ENCODE results near the gene PLAAT1. TPM values are rescaled to one million over a fixed set of nuclear protein-coding genes. Genes with fewer than 3 reads are reported as not detected.

The PLAAT1 gene
- total and polyA plus RNA-seq, 9 donors: 0.18 to 1.9 (median 0.72) TPM; not detected in 2

- WGBS, 3 donors: 81% methylated on average over 6 of the region's 6 CpGs
- TF ChIP-seq EP300 (IDR thresholded peaks at IDR 0.05): no peak
- TF ChIP-seq POLR2A (IDR thresholded peaks at IDR 0.05): no peak
- no peak for TF ChIP-seq CTCF (IDR thresholded peaks at IDR 0.05)
- no peak overlapping the region for H3K27ac ChIP-seq
- no peaks in the 10 kb centered on the region for H3K27me3 ChIP-seq
- H3K36me3 ChIP-seq: no peaks in the 10 kb centered on the region
- intact Hi-C loops (cut with DNase I): no loop called here
- no peak overlapping the region for H3K4me3 ChIP-seq
- no peaks in the 10 kb centered on the region for H3K9me3 ChIP-seq
- no peaks in the 10 kb centered on the region for H3K4me1 ChIP-seq (ENCODE audit: insufficient read depth)
- no peak for DNase-seq
These were observed 15.5 kb upstream of the PLAAT1 start for GRCh38 chr3:193225302-193226125.

GRCh38 chr3:193228206-193228605, 12.8 kb upstream of the PLAAT1 start:
- Histone ChIP-seq H3K27me3 (no peaks in the 10 kb centered on the region), H3K36me3 (no peaks in the 10 kb centered on the region), H3K9me3 (no peaks in the 10 kb centered on the region), H3K27ac (no peak overlapping the region), H3K4me1 (ENCODE audit: insufficient read depth) (no peaks in the 10 kb centered on the region), H3K4me3 (no peak overlapping the region)
- no peak for DNase-seq
- TF ChIP-seq EP300 (IDR thresholded peaks at IDR 0.05) (no peak), CTCF (IDR thresholded peaks at IDR 0.05) (no peak), POLR2A (IDR thresholded peaks at IDR 0.05) (no peak)
- WGBS, 3 donors: 90 to 93% (median 92%) methylated on average over 6 of the region's 6 CpGs
- intact Hi-C loops (cut with DNase I): no loop called here

- WGBS, 3 donors: 64 to 68% (median 66%) methylated on average over 4 of the region's 4 CpGs
- no peaks in the 10 kb centered on the region for H3K36me3 ChIP-seq
- no peaks in the 10 kb centered on the region for H3K9me3 ChIP-seq
- no peaks in the 10 kb centered on the region for H3K27me3 ChIP-seq
- no peak overlapping the region for H3K4me3 ChIP-seq
- intact Hi-C loops (cut with DNase I): no loop called here
- DNase-seq: no peak
- no peak overlapping the region for H3K27ac ChIP-seq
- no peaks in the 10 kb centered on the region for H3K4me1 ChIP-seq (ENCODE audit: insufficient read depth)
- no peak for TF ChIP-seq EP300 (IDR thresholded peaks at IDR 0.05)
- no peak for TF ChIP-seq POLR2A (IDR thresholded peaks at IDR 0.05)
- no peak for TF ChIP-seq CTCF (IDR thresholded peaks at IDR 0.05)
These were observed 11.1 kb upstream of the PLAAT1 start for GRCh38 chr3:193229851-193230420.

GRCh38 chr3:193230610-193231009, 10.4 kb upstream of the PLAAT1 start:
- DNase-seq: no peak
- Histone ChIP-seq H3K4me1 (ENCODE audit: insufficient read depth) (no peaks in the 10 kb centered on the region), H3K27ac (no peak overlapping the region), H3K27me3 (no peaks in the 10 kb centered on the region), H3K9me3 (no peaks in the 10 kb centered on the region), H3K36me3 (no peaks in the 10 kb centered on the region), H3K4me3 (no peak overlapping the region)
- intact Hi-C loops (cut with DNase I): no loop called here
- no peak for TF ChIP-seq POLR2A (IDR thresholded peaks at IDR 0.05)
- no peak for TF ChIP-seq EP300 (IDR thresholded peaks at IDR 0.05)
- no peak for TF ChIP-seq CTCF (IDR thresholded peaks at IDR 0.05)
- 69 to 72% (median 71%) methylated on average over 4 of the region's 4 CpGs for WGBS, 3 donors

Measured in ovary (tissue), 9 donors.